ENCODE measurements around the gene CYBC1.

DNA sequence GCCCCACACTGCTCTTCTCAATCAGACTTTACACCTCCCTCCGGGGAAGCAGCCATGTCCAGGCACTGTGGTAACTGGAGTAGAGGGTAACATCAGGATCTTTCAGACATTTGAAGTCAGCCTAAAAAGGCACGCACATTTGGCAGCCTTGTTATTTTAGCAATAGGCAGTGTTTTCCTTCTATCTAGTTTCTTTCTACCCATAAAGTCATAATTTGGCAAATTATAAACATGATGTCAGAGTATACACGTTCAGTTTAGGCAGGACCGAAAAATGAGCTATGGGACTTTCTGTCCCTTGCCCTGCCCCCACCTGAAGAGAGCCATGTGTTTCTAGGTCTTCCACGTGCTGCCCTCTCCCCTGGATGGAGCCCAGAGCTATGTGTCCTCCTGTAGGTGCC lies 29.1 kb upstream of the CYBC1 start:
- no peak for TF ChIP-seq EZH2phosphoT487 (IDR thresholded peaks at IDR 0.05; ENCODE audit: low read length)
- TF ChIP-seq, protein P1, sequence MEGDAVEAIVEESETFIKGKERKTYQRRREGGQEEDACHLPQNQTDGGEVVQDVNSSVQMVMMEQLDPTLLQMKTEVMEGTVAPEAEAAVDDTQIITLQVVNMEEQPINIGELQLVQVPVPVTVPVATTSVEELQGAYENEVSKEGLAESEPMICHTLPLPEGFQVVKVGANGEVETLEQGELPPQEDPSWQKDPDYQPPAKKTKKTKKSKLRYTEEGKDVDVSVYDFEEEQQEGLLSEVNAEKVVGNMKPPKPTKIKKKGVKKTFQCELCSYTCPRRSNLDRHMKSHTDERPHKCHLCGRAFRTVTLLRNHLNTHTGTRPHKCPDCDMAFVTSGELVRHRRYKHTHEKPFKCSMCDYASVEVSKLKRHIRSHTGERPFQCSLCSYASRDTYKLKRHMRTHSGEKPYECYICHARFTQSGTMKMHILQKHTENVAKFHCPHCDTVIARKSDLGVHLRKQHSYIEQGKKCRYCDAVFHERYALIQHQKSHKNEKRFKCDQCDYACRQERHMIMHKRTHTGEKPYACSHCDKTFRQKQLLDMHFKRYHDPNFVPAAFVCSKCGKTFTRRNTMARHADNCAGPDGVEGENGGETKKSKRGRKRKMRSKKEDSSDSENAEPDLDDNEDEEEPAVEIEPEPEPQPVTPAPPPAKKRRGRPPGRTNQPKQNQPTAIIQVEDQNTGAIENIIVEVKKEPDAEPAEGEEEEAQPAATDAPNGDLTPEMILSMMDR (IDR thresholded peaks at IDR 0.05; ENCODE audit: low read length) = no peak

All from MM.1S (cell line).